ENCODE data around the gene RBPJ. TPM values are rescaled to one million over a fixed set of nuclear protein-coding genes. Genes with fewer than 3 reads are reported as not detected.

The RBPJ gene
- total and polyA plus RNA-seq, 2 experiments from 2014 or later: 50.3 to 80.3 TPM

DNA sequence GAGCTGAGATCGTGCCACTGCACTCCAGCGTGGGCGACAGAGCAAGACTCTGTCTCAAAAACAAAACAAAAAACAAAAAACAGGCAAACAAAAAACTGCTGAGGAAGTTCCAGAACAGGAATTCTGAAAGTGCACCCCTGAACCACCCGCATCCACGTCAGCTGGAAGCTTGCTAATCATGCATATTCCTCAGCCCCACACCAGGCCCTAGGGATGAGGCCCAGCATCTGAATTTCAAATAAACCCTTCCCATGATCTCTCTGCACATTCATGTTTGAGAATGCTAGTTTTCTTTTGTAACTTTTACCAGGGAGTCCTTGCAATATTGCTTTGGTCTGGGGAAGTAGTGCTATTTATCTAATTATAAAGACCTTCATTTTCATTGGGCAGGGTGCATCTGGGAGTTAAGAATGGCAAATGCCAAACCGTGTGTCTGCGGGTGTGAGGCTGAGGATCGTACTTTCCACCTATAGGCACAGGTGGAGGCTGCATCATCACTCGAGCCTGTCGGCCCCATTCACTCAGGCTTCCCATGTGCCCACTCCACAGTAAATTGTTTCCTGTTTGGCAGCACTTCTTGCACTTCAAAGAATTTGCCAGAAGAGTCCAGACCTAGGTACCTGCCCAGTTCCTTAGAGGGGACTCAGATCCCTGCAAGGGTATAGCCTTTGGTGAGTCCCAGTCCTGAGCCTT, 145.9 kb downstream of the RBPJ start:
- Histone ChIP-seq H3K9me3 (ENCODE audit: low read depth) (no peaks in the 10 kb centered on the region), H3K4me3 (no peak overlapping the region), H3K27me3 (no peaks in the 10 kb centered on the region), H3K36me3 (no peaks in the 10 kb centered on the region), H3K27ac (no peak overlapping the region), H3K4me1 (ENCODE audit: low read depth) (no peaks in the 10 kb centered on the region)
- no peak for DNase-seq (ENCODE audit: low read depth in 1 of 2, low spot score in 1 of 2)
- TF ChIP-seq, protein P1, sequence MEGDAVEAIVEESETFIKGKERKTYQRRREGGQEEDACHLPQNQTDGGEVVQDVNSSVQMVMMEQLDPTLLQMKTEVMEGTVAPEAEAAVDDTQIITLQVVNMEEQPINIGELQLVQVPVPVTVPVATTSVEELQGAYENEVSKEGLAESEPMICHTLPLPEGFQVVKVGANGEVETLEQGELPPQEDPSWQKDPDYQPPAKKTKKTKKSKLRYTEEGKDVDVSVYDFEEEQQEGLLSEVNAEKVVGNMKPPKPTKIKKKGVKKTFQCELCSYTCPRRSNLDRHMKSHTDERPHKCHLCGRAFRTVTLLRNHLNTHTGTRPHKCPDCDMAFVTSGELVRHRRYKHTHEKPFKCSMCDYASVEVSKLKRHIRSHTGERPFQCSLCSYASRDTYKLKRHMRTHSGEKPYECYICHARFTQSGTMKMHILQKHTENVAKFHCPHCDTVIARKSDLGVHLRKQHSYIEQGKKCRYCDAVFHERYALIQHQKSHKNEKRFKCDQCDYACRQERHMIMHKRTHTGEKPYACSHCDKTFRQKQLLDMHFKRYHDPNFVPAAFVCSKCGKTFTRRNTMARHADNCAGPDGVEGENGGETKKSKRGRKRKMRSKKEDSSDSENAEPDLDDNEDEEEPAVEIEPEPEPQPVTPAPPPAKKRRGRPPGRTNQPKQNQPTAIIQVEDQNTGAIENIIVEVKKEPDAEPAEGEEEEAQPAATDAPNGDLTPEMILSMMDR (IDR thresholded peaks at IDR 0.05; ENCODE audit: low read depth, low read length): no peak

GRCh38 chr4:26467724-26468123, 146.9 kb downstream of the RBPJ start:
- no peaks in the 10 kb centered on the region for H3K4me1 ChIP-seq (ENCODE audit: low read depth)
- no peak overlapping the region for H3K4me3 ChIP-seq
- no peak for DNase-seq (ENCODE audit: low read depth in 1 of 2, low spot score in 1 of 2)
- no peak overlapping the region for H3K27ac ChIP-seq
- no peaks in the 10 kb centered on the region for H3K27me3 ChIP-seq
- no peaks in the 10 kb centered on the region for H3K9me3 ChIP-seq (ENCODE audit: low read depth)
- TF ChIP-seq, protein P1 (IDR thresholded peaks at IDR 0.05; ENCODE audit: low read depth, low read length): no peak
- H3K36me3 ChIP-seq: no peaks in the 10 kb centered on the region

GRCh38 chr4:26468283-26468949, 147.6 kb downstream of the RBPJ start:
- DNase-seq (ENCODE audit: low read depth in 1 of 2, low spot score in 1 of 2): no peak
- TF ChIP-seq, protein P1 (IDR thresholded peaks at IDR 0.05; ENCODE audit: low read depth, low read length): no peak
- no peaks in the 10 kb centered on the region for H3K4me1 ChIP-seq (ENCODE audit: low read depth)
- H3K36me3 ChIP-seq: no peaks in the 10 kb centered on the region
- H3K9me3 ChIP-seq (ENCODE audit: low read depth): no peaks in the 10 kb centered on the region
- H3K27ac ChIP-seq: no peak overlapping the region
- H3K4me3 ChIP-seq: no peak overlapping the region
- no peaks in the 10 kb centered on the region for H3K27me3 ChIP-seq

GRCh38 chr4:26468977-26469376, 148.2 kb downstream of the RBPJ start:
- no peaks in the 10 kb centered on the region for H3K36me3 ChIP-seq
- H3K27ac ChIP-seq: no peak overlapping the region
- no peak for DNase-seq (ENCODE audit: low read depth in 1 of 2, low spot score in 1 of 2)
- H3K4me1 ChIP-seq (ENCODE audit: low read depth): no peaks in the 10 kb centered on the region
- TF ChIP-seq, protein P1 (IDR thresholded peaks at IDR 0.05; ENCODE audit: low read depth, low read length): no peak
- H3K27me3 ChIP-seq: no peaks in the 10 kb centered on the region
- H3K4me3 ChIP-seq: no peak overlapping the region
- H3K9me3 ChIP-seq (ENCODE audit: low read depth): no peaks in the 10 kb centered on the region

DNA sequence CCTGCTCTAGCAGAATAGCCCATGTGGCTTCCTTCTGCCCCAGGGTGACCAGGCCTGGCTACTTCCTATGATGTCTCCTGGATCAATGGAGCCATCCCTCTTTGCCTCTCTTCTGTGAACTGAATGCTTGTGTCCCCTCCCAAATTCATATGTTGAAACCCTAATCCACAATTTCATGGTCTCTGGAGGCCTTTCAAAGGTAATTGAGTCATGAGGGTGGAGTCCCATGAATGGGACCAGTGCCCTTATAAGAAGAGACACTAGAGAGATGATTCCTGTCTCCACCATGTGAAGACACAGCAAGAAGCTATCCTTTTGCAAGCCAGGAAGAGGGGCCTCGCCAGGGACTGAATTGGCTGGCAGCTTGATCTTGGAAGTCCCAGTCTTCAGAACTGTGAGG, 151.1 kb downstream of the RBPJ start:
- TF ChIP-seq, protein P1 (IDR thresholded peaks at IDR 0.05; ENCODE audit: low read depth, low read length): no peak
- Histone ChIP-seq H3K27ac (no peak overlapping the region), H3K9me3 (ENCODE audit: low read depth) (no peaks in the 10 kb centered on the region), H3K4me3 (no peak overlapping the region), H3K36me3 (no peaks in the 10 kb centered on the region), H3K4me1 (ENCODE audit: low read depth) (no peaks in the 10 kb centered on the region), H3K27me3 (no peaks in the 10 kb centered on the region)
- DNase-seq (ENCODE audit: low read depth in 1 of 2, low spot score in 1 of 2): no peak

Data from cardiac muscle cell (in vitro differentiated cells and primary cell).